Left ventricle myocardium inferior (tissue), 1 donor: Measurements from ENCODE around the gene BRD7. TPM values are rescaled to one million over a fixed set of nuclear protein-coding genes. Genes with fewer than 3 reads are reported as not detected.

Source experiments
- DNase-seq: peaks from one replicate; pipeline ENCODE4 v3.0.0-alpha.2; 2020
- H3K27ac ChIP-seq: fragments of 200-600 bp; replicated peaks from 2 replicates; pipeline ENCODE4 v1.8.0; 2021
- H3K27me3 ChIP-seq: fragments of 200-600 bp; 2 replicates; pipeline ENCODE4 v1.8.0; 2021; ENCODE audit warnings: low read depth
- H3K36me3 ChIP-seq: fragments of 200-600 bp; 2 replicates; pipeline ENCODE4 v1.8.0; 2021
- H3K4me1 ChIP-seq: fragments of 200-600 bp; 2 replicates; pipeline ENCODE4 v1.8.0; 2021
- H3K4me3 ChIP-seq: fragments of 200-600 bp; 2 replicates; pipeline ENCODE4 v1.8.0; 2021; ENCODE audit warnings: mild to moderate bottlenecking, moderate library complexity
- H3K9me3 ChIP-seq: fragments of 200-600 bp; replicated peaks from 2 replicates; pipeline ENCODE4 v1.8.0; 2021
- CTCF ChIP-seq: fragments of 200-600 bp; IDR thresholded peaks from 2 replicates; pipeline ENCODE4 v1.8.0; 2021; ENCODE audit warnings: antibody characterized with exemption, mild to moderate bottlenecking, borderline replicate concordance
- intact Hi-C: fragments of 100-400 bp; cut with micrococcal nuclease; formaldehyde crosslinking; loops from one replicate; pipeline ENCODE4 v1.11.0; 2022
- total RNA-seq: library from RNA; stranded (reverse); fragmentation: NEBNext Ultra II Directional; extraction: Animal tissue kit (Norgen Biotek cat#: 25700); gene quantifications from one replicate; pipeline ENCODE4 v1.2.1, GENCODE V29; 2021
- donor health status: DM: no; HTN: yes; CAD: no; lungs with severe emphysema.

The BRD7 gene
- total RNA-seq, 1 donor from 2014 or later: 52.3 TPM

- Histone ChIP-seq H3K36me3 (peaks cover 62% of the 10 kb centered on the region), H3K4me1 (peaks cover 3% of the 10 kb centered on the region)
- intact Hi-C loops: no loop called here
Measured at GRCh38 chr16:50338371-50339231, 30.2 kb downstream of the BRD7 start.

GRCh38 chr16:50336884-50337283 is 31.9 kb downstream of the BRD7 start:
- H3K36me3 ChIP-seq: peaks cover 58% of the 10 kb centered on the region
- H3K27ac ChIP-seq: no peak overlapping the region
- H3K4me1 ChIP-seq: peaks cover 3% of the 10 kb centered on the region
- DNase-seq: no peak
- intact Hi-C loops: no loop called here
- TF ChIP-seq CTCF: no peak
- H3K9me3 ChIP-seq: no peaks in the 10 kb centered on the region
- no peak overlapping the region for H3K4me3 ChIP-seq
- no peaks in the 10 kb centered on the region for H3K27me3 ChIP-seq

More at GRCh38 chr16:50338371-50339231, 30.2 kb downstream of the BRD7 start:
- Histone ChIP-seq H3K27me3 (no peaks in the 10 kb centered on the region), H3K4me3 (no peak overlapping the region), H3K9me3 (no peaks in the 10 kb centered on the region), H3K27ac (no peak overlapping the region)
- no peak for TF ChIP-seq CTCF
- no peak for DNase-seq

- DNase-seq: no peak
- intact Hi-C loops: no loop called here
- H3K27ac ChIP-seq: no peak overlapping the region
- peaks cover 54% of the 10 kb centered on the region for H3K36me3 ChIP-seq
- TF ChIP-seq CTCF: no peak
- no peak overlapping the region for H3K4me3 ChIP-seq
- H3K4me1 ChIP-seq: peaks cover 3% of the 10 kb centered on the region
- H3K27me3 ChIP-seq: no peaks in the 10 kb centered on the region
- no peaks in the 10 kb centered on the region for H3K9me3 ChIP-seq
Measured at GRCh38 chr16:50335196-50335958, 33.4 kb downstream of the BRD7 start.

GRCh38 chr16:50334106-50334975 is 34.4 kb downstream of the BRD7 start:
- no peak overlapping the region for H3K27ac ChIP-seq
- intact Hi-C loops: no loop called here
- no peak for TF ChIP-seq CTCF
- H3K27me3 ChIP-seq: no peaks in the 10 kb centered on the region
- DNase-seq: no peak
- H3K4me1 ChIP-seq: peaks cover 11% of the 10 kb centered on the region
- H3K4me3 ChIP-seq: no peak overlapping the region
- H3K36me3 ChIP-seq: peaks cover 51% of the 10 kb centered on the region
- H3K9me3 ChIP-seq: no peaks in the 10 kb centered on the region

GRCh38 chr16:50332599-50332998 is 36.2 kb downstream of the BRD7 start:
- TF ChIP-seq CTCF: no peak

More at GRCh38 chr16:50332599-50332998, 36.2 kb downstream of the BRD7 start:
- Histone ChIP-seq H3K9me3 (no peaks in the 10 kb centered on the region), H3K4me1 (peaks cover 10% of the 10 kb centered on the region), H3K4me3 (no peak overlapping the region), H3K27me3 (no peaks in the 10 kb centered on the region), H3K36me3 (peaks cover 47% of the 10 kb centered on the region), H3K27ac (no peak overlapping the region)
- intact Hi-C loops: no loop called here
- no peak for DNase-seq
